Heart left ventricle (tissue), 13 donors: ENCODE data around the gene PIGO.

Experiments used
- POLR2A ChIP-seq, 2 donors: fragments of 450-650 bp; IDR thresholded peaks; one replicate each; pipeline ENCODE4 v1.6.1; 2017; ENCODE audit warnings: antibody characterized with exemption in 2 of 2, mild to moderate bottlenecking in 2 of 2, moderate library complexity in 2 of 2
- TF ChIP-seq, protein P1 (sequence below), 12 donors: fragments of 200-600 bp; sonication (generic) in 4 of 12; IDR thresholded peaks; one replicate each; pipeline versions ENCODE4 v1.5.0 to v1.8.0; 2018 to 2022; ENCODE audit warnings: antibody characterized with exemption in 12 of 12, mild to moderate bottlenecking in 5 of 12
- donor health status: ischemic (EF 13 %, LVEDD 7.1; RV severe dilation, severe dysfunction).
- donor health status: DM: no; HTN: yes; CAD: no.
- donor health status: DM: no; HTN: no; CAD: no.
- donor health status: ischemic (EF 25% LVEDD 6.9; RV normal size, moderate dysfunction).
- donor health status: ischemic (EF 25% LVEDD 5.7; RV mildly dilated, moderate dysfunction).
- donor health status: ischemic (EF 35%, LVEDD 5.7; RV mildly dilated, moderate dysfunction).
- donor health status: nonischemic (EF 11% LVEDD 7.7; RV severe dilation, severe dysfunction).
- donor health status: DM: yes; HTN: yes; CAD: no.
- donor health status: PGD.
- donor health status: ischemic (EF 29% LVEDD 5.4; RV normal size, mild dysfunction).
- donor health status: nonischemic (EF 23%, LVEDD 6.1; RV moderate dilation, normal function).

DNA sequence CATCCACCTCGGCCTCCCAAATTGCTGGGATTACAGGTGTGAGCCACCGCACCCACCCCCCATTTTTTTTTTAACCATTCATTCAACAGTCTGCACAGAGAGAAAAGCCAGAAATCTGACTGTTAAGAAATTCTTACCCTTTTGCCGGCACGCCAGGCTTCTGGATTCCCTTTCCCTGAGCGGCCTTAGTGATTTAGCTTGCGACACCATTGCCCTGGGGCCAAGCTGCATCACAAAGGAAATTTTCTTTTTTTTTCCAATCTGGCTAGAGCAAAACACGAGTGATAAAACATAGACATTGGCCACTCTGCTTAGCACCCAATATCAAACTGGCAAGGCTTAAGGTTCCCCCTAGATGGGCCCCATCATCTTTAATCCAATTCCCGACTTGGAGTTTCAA is 40.5 kb upstream of the PIGO start:
- TF ChIP-seq, protein P1, sequence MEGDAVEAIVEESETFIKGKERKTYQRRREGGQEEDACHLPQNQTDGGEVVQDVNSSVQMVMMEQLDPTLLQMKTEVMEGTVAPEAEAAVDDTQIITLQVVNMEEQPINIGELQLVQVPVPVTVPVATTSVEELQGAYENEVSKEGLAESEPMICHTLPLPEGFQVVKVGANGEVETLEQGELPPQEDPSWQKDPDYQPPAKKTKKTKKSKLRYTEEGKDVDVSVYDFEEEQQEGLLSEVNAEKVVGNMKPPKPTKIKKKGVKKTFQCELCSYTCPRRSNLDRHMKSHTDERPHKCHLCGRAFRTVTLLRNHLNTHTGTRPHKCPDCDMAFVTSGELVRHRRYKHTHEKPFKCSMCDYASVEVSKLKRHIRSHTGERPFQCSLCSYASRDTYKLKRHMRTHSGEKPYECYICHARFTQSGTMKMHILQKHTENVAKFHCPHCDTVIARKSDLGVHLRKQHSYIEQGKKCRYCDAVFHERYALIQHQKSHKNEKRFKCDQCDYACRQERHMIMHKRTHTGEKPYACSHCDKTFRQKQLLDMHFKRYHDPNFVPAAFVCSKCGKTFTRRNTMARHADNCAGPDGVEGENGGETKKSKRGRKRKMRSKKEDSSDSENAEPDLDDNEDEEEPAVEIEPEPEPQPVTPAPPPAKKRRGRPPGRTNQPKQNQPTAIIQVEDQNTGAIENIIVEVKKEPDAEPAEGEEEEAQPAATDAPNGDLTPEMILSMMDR (IDR thresholded peaks at IDR 0.05) = no peak
- no peak for TF ChIP-seq POLR2A (IDR thresholded peaks at IDR 0.05)
